ENCODE data around the gene PPP6R3.
A peak's percentile ranks its signal among the peaks of the same experiment; 100 is the strongest.
"Not testable (repeated sequence)": the region's sequence is repeated elsewhere in the genome, so short reads cannot be mapped to it uniquely, and the experiment has no call there.

The PPP6R3 gene

DNA sequence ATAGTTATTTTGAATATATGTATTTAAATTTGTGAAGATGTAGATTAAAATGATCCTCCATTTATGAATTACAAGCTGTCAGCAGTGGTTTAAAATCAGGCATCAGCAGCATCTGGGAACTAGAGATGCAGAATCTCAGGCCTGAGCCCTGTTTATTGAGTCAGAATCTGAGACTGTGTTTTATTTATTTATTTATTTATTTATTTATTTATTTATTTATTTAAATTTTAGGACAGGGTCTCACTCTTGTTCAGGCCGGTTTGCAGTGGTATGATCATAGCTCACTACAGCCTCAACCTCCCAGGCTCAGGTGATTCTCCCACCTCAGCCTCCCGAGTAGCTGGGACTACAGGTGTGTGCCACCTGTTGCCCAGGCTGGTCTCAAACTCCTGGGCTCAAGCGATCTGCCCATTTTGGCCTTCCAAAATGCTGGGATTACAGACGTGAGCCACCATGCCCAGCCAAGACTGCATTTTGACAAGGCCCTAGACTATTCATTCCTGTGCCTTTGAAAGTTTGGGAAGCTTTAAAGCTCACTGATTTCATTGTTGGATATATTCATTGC, 70.7 kb downstream of the PPP6R3 start:
- no peak for DNase-seq

DNA sequence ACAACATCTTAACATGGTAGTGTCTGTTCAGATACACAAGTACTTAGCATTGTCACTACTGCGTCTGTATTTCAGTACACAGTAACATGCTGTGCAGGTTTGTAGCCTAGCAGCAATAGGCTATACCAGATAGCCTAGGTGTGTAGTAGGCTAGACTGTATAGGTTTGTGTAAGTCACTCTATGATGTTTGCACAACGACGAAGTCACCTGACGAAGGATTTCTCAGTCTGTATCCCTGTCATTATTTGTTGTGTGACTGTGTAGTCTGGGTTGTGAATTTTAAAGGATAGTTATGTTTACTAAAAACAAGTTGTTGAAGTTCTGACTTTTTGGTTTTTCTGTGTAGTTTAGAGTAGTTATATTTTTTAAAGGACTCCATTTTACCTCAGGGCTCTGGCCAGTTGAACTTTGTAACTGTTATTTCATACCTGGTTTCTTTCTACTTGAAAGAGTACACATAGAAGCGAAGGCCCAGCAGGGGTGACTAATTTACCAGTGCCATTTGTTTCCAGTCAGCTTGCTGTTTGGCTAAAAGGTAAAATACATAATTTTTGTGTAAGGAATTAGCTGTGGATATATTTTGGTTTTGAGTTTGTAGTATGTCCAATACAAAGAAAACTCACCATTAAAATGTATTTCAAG, 72.3 kb downstream of the PPP6R3 start:
- no peak for DNase-seq

DNA sequence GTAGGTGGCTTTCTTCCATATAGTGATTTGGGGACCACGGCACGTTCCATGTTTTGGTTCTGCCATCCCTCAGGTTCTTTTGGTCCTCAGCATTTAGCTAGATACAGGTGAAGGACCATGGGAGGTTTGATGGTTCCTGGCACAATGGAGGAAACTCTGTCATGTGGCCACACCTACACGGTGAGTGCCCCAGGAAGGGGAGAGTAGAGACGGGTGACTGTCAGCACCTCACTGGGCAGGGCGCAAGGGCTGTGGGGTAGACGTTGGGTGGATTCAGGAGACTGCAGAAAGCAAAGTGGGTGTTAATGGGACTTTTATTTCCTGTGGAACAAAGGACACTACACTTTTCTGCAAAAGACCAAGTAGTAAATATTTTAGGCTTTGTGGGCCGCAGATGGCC, 73.4 kb downstream of the PPP6R3 start:
- no peak for DNase-seq

DNA sequence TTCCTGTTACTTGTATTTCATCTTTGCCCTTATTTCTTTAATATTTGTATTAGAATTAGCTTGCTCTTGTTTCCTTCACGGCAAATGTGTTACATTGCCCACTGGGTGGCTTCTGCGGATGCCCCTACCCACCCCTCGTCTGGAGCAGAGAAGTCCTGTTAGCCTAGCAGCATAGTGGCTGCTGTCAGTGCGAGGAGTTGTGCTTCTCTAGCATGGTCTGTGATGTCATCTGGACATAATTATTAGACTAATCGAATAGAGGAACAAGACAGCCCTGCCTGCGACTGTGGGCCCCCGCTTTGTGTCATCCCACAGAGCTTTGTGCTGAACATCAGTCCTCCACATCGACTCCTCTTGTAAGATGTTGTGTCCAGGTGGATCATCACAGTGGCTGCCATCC, 74.5 kb downstream of the PPP6R3 start:
- no peak for DNase-seq

DNA sequence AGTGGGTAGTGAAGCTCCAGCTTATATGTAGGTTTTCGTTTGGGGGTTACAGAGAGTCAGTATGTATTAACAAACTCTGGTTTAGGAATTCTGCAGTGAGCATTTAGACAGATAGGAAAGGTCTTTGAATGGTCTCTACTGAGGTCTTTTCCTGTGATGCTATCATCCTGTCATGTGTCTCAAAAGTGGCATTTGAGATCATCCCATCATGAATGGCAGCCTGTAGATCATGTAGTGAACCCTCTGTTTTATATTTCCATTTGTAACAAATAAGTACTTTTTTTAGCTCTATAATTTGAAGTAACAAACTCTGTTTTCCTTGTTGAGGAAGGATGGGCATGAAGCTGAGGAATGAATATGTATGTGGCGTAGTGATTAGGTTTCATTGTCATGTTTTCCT, 76.2 kb downstream of the PPP6R3 start:
- DNase-seq, result no peak

DNA sequence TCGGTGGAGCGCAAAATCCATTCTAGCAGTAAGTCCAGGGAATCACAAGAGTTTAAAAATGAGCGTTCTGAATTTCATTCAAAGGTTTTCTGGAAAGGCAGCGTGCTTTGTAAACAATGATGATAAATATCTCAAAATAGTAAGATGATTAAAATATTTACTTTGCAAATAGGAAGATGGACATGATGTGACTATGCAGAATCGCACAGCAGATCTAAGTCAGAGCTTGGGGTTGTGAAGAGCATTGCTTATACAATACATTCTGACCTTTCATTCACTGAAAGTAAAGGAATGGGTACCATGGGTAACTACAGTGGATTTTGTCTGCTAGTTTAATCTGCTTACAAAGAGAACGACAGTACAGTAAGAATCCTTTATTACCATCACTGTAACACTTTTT, 77.5 kb downstream of the PPP6R3 start:
- DNase-seq, result no peak

DNA sequence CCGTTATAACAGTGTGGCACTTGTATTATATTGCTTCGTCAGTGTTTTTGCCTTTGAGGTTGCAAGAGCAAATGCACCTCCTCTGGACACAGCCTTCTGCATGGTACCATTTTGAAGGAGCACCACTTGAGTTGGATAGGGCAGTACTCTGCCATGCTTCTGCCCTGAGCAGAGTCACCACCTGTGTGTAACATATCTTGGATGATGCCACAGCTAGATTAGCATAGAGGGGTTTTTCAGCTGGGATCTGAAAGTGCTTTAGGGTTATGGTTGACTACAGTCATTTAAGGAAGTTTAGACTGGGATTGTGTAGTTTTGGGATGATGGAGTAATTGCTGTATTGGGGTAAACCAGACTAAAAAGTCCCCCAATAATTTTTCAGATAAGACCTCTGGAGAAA, 78.8 kb downstream of the PPP6R3 start:
- DNase-seq, result no peak

DNA sequence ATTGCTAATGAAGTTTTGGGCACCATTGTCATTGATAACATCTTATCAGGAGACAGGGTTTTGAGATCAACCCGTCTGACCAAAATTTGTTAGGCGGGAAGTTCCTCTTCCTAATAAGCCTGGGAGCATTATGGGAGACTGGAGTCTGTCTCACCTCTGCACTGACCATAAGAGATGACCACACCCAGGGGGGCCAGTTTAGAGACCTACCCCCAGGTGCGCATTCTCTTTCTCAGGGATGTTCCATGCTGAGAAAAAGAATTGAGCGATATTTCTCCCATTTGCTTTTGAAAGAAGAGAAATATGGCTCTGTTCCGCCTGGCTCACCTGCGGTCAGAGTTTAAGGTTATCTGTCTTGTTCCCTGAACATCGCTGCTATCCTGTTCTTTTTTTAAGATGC, 80.0 kb downstream of the PPP6R3 start:
- not testable (repeated sequence) for DNase-seq

DNA sequence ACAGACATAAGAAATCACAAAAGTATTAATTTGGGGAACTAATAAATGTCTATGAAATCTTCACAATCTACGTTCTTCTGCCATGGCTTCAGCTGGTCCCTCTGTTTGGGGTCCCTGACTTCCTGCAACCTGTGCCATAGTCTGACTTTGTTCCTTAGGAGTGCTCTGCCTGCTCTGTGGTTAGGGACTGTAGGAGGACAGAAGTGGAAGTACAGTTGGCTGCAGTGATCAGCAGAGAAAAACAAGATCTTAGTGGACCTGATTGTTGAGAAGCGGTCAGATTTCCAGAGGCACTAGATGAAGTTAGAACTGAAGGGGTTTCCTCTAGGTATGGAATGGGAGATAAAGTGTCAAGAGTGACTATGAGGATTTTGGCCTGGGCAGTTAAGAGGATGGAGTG, 80.6 kb downstream of the PPP6R3 start:
- no peak for DNase-seq

DNA sequence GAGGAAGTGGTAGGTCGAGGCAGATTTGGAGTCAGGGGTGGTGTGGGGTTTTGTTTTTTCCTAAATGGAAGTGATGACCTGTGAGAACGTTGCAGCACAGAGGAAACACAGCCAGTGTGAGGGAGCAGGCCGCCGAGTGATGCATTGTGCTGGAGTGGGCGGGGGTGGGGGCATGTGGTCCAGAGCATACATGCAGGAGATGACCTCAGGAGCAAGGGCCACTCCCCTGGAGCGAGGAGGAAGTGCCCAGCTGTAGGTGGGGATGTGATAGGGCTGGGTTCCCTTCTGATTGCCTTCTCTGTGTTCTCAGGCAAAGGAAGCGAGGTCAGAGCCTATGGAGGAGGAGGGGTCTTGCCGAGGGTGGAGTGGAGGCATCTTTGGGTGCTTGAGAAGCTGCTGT, 81.4 kb downstream of the PPP6R3 start:
- DNase-seq, result peak; percentile 13

DNA sequence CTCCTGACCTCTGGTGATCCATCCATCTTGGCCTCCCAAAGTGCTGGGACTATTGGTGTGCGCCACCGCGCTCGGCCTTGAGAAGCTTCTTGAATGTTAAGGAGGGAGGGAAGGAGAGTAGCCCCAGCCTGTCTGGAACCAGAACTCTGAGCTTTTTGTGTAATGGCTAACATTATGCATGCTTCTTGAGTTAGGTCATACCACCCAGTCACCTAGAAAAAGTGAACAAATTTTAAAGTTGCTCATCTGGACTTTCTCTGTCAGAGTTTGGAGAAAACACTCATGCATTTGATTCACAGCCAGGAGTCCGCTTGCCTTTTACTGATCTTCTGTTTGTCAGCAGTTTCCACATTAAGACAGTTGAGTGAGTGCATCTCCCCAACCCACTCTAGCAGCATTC, 82.1 kb downstream of the PPP6R3 start:
- DNase-seq, result no peak

DNA sequence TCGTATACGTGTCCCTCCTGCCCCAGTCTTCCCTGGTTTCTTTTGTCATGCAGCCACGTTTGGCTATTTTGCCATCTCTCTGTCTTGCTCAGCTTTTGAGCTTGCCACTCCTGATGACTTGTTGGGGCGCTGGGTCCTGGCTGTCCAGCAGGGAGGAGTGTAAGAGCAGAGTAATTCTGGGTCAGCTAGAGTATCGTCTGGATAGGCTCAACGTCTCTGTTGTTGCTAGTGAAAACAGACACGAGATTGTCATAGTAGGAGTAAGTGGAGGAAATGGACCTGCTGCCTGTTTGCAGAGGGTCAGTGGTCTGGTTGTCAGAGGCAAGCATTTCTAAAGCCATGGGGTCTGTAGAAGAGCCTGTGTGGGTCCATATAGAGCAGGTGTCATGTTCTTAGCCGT, 83.0 kb downstream of the PPP6R3 start:
- DNase-seq, result no peak

DNA sequence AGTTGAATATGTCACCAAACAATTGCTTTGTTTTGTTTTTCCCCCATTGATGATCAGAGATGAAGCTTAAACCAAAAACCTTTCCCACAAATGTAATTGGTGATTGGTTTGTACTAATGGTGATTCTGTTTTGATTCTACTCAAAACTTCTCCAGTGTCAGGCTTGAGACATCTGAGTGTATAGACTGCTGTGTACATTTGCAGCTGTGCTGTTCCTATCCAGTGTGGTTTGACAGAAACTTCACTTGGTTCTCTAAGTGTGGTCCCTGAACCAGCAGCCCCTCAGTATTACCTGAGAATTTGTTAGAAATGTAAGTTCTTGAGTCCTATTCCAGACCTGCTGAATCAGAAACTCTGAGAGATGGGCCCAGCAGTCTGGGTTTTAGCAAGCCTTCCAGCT, 84.8 kb downstream of the PPP6R3 start:
- DNase-seq, result no peak

DNA sequence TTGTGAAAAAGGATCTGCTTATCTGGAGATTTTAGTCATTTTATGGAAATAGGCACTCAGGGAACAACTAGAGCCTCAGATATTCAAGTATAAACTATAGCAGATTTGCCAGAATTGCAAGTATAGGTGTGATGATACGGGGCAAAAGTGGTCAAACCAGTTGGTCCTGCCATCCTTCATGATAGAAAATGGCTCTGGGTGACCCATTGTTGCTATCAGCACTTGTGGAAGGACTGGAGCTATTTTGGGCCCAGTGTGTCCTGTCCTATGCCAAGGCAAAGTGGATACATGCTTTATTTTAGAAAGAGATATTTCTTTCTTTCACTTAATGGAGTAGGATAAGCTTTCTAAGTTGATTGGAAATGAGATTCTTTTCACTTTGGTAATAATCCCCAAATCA, 85.2 kb downstream of the PPP6R3 start:
- no peak for DNase-seq

DNA sequence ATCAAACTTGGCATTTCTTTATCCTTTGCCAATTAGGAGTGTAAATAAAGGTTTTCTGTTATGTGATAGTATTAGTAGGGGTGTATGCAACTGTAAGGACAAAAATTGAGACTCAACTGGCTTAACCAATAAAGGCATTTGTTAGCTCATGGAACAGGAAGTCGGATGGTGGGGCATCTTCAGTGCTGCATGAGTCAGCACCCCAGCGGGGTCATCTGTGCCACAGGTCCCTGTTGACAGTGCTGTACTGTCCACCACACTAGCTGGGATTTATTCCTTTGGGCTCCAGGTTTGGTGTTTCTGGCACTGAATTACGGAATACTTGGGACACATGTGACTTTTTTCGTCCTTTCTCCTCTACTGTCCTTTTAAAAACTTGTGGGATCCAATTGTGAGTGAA, 86.0 kb downstream of the PPP6R3 start:
- DNase-seq, result peak; percentile 52

DNA sequence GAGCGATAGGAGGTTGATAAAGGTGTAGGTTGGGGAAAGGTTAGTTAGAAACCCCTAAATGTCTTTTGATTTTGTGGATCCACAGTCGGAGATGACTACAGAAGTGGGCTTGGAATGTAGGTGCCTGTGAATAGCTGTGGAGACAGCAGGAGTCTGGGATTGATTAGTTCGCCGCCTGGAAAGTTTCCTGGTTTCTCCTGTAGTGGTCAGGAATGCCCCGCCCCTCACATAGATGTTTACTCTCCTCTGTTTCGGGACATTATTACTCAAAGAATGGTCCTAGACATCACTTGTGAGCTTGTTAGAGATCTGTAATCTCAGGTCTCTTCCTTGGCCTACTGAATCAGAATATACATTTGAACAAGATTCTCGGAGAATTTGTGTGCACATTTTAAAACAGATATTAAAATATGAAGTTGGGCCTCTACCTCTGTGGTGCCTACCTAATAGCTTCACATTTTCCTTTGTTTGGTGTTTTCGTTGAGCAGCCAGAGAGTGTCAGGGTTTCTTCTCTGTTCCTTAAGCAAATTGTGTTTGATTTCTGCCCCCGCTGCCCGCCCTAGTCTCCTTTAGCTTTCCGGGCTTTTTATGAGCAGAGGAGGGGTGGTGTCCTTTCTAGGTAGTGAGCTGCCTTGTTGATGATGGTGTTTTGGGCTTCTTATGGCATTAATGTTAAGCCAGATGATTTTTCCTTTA, 89.4 kb downstream of the PPP6R3 start:
- DNase-seq, result no peak

DNA sequence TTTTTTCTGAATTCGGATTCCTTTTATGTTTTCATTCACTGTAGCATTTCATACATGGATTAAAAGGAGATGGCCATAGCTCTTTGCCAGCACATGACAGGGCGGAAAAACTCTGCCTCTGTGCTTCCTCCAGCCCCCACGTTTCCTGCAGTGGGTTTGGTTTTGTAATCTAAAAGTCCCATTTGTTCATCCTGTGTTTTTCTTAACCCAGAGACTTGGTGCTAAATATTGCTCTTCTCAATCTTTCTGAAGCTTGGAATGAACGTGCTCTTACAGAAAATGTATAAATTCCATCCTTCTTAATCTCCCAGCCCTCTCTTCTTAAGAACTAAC, 89.9 kb downstream of the PPP6R3 start:
- peak; percentile 83 for DNase-seq

DNA sequence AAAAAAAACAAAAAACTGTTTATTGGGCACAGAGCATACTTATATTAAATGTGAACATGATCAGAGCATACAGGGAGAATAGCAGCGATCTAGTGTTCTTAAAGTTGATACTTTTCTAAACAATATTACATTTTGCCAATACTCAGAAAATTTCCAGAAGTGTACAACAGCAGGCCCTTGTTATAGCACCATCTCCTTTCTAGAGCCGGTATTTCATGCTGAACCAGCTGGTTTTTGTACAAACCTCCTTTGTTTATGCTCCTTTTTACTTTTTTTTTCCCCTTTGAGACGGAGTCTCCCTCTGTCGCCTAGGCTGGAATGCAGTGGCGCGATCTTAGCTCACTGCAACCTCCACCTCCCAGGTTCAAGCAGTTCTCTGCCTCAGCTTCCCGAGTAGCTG, 90.7 kb downstream of the PPP6R3 start:
- no peak for DNase-seq

DNA sequence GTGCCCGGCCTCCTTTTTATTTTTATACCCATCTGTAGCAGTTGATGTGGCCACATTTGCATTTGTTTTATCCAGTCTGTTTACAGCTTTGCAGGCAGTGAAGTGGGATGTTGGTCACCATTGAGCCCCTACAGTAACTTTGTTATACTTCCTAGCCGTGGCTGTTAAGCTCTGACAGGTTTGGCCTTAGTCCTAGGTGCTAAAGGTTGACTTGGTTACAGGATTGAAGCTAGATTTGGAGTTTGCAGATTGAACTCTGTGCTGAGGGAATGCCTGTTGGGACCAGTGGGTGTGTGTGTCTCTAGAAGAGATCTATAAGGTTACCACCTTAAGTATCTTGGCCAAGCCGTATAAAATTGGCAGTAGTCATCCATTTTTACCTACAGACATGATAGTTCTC, 91.2 kb downstream of the PPP6R3 start:
- DNase-seq, result no peak

DNA sequence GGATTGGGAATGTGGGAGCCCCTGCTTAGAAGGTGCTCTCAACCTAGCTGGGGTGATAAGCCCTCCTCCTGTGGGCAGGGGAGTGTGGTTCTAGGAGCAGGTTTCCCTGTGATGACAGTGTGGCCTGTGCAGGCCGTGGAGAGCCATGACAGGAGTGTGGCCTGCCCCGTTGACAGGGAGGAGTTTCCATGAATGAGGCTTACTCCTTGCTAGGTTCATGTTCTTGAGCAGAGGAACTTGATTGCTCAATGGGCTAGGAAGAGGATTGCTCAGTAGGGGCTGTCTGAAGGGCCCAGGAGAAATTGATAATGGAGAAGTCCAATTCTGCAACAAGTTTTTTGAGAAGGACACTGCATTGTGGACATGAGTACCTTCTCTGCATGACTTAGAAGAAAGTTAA, 92.0 kb downstream of the PPP6R3 start:
- peak; percentile 37 for DNase-seq

DNA sequence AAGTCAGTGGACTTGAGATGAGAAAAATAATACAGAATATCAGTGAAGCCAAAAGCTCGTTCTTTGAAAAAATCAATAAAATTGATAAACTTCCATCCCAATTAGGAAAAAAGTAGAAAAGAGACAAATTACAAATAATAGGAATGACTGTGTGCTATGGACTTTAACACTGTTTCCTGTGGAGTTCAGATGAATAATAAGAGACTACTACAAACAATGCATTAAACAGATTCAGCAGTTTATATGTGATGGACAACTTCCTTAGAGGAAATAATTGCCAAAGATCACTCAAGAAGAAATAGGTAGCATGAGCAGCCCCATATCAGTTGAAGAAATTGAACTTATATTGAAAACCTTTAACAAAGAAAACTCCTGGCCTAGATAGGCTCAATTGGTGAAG, 99.7 kb downstream of the PPP6R3 start:
- DNase-seq, result no peak

DNA sequence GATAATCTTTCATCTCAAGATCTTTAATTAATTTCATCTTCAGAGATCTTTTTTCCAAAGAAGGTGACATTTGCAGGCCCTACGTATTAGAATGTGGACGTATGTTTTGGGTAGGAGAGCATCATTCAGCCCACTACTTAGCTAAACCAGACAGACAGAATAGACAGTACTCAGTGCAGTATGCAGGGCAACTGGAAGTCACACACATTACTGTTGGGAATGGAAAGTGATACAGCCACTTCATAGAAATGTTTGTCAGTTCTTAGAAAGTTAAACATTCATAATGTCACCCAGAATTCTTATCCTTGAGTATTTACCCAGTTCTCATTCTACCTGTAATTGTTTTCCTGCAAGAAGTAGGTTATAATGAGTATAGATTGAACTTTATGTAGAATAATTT, 102.9 kb downstream of the PPP6R3 start:
- no peak for DNase-seq

DNA sequence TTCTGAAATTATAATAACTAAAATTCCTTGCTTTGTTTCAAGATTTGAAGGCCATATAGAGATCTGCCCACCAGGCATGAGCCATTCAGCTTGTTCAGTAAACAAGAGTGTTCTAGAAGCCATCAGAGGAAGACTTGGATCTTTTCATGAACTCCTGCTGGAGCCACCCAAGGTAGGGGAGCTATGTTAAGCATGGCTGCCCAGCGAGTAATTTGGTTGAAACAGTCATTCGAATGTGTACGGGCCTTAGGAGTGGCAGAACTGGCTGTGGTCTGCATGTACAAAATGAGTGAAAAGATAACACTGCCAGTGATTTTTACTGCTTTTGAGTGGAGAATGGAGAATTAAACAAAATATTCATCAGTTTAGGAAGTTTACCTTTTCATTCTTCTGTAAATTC, 103.7 kb downstream of the PPP6R3 start:
- no peak for DNase-seq

DNA sequence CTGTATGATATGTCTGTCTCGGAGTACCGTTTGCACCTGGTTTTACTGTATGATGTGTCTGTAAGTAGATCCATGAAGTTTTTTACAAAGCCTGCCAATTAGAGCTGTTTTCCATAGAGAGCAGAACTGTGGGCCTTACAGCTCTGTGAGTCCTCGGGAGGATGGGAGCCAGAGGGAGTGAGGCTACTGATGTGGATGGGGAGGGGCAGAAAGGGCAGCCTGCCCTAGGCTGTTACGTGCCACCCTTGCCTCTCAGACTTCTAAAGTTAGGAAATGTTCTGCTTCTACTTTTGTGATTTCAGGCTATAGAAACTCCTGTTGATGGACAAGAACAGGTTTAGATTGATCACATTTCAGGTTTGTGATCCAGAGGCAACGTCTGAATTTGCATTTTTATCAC, 105.2 kb downstream of the PPP6R3 start:
- no peak for DNase-seq

DNA sequence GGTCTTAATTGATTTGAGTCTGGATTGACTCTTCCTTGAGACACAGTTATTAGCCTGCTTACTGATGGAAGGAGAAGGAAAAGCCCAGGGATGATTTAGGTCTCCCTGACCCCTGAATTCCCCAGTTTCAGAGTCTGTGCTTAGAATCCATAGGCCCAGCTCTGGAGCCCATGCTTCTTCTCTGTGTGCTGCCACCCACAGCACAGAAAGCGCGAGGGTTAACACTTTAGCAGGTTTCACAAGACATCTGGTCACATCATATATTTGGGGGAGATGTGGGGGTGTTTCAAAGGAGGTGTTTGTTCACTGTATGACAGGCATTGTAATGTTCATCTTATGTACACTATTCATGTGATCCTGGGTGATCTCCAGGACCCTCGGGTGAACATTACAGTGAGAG, 107.0 kb downstream of the PPP6R3 start:
- DNase-seq, result no peak

Measured in hematopoietic multipotent progenitor cell treated with erythropoietin and hydrocortisone succinate and interleukin-3 and kit ligand, for 4 days (in vitro differentiated cells).